Colon (tissue), 2 donors: Measurements from ENCODE around the gene ZFR2.
"Not testable (repeated sequence)": the region's sequence is repeated elsewhere in the genome, so short reads cannot be mapped to it uniquely, and the experiment has no call there.

ENCODE experiments used
- FAIRE-seq: peaks from 2 replicates; lab custom pipeline; 2012; peaks lifted over from hg19 to GRCh38; lab: Jason Lieb, UNC
- donor health status: control.
- donor health status: control.

The ZFR2 gene

DNA sequence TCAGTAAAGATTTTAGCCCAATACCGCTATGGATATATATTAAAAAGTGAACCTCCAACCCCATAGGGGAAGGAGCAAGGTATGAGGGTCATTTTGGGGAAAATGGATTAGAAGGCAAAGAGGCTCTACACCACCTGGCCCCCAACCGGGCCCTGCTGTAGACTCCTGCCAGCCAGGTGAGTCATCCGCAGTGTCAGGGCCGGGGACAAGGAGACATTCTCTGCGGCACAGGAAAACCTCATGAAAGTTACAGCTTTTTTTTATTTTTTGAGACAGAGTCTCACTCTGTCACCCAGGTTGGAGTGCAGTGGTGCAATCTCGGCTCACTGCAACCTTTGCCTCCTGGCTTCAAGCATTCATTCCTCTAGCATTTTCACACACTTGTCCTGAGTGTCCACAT is 32.0 kb downstream of the ZFR2 start:
- no peak for FAIRE-seq

- no peak for FAIRE-seq
These were observed 33.8 kb downstream of the ZFR2 start for GRCh38 chr19:3835055-3835435.

- FAIRE-seq = no peak
These were observed 34.3 kb downstream of the ZFR2 start for GRCh38 chr19:3834349-3835054.

DNA sequence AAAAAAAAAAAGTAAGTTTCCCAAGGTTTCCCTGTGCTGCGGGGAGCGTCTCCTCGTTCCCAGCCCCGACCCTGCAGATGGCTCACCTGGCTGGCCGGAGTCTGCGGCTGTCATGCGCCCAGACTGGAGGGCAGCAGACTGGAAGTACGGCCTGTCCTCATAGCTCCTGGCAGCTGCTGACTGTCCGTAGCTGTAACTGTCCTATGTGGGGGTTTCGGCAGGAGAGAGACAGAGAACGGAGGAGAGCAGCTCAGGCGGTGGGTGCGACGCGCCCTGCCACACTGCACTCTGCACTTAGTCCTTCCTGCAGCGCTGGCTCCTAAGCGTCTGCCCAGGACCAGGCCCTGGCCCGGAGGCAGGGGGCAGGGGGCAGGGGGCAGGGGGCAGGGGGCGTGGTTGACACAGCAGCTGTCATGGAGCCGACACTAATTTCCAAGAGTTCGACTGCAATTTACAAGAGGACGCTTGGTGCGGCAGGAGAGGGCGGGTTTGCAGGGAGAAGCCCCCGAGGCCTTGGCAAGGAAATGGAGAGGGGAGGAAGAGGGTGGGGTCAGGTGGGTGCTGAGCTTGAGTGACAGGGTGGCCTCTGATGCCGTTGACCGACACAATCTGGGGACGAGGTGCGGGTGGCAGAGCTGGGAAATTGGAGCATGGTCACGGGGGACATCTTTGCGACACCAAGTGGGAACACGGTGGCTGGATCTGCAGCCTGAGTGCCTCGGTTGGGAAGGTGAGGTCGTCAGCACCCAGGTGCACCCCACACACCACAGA is 35.1 kb downstream of the ZFR2 start:
- FAIRE-seq = no peak

DNA sequence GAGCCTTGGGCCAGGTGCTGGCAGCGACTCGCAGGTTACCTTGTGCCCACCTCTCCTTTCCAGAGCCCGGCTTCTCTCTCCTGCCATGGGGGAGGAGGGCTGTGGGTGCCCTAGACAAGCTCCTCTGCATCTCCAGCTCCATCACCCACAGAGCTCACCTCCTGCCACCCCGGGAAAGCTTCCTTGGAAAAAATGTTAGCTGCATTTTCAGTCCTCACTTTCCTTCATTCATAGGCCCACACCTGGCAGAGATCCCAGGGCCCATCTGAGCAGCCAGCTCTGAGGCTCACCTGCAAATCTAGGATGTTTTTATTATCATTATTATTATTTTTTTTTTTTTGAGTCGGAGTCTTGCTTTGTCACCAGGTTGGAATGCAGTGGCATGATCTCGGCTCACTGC is 36.8 kb downstream of the ZFR2 start:
- FAIRE-seq = no peak

DNA sequence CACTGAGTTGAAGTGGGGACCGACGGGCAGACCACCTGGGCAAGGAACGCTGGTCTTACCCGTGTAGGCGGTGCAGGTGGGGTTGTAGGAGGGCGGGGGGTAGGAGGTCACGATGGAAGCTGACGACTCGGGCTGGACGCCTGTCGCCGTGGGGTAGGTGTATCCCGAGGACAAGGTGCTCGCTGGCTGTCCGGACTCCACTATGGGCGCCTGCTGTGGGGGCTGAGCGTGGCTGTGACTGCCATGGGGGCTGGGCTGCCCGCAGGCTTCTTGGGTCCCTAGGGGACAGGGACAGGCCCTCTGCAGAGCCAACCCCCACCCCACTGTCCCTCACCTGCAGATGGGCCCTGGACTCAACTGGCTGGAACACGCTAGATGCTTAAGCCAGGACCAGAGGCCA is 37.2 kb downstream of the ZFR2 start:
- no peak for FAIRE-seq

DNA sequence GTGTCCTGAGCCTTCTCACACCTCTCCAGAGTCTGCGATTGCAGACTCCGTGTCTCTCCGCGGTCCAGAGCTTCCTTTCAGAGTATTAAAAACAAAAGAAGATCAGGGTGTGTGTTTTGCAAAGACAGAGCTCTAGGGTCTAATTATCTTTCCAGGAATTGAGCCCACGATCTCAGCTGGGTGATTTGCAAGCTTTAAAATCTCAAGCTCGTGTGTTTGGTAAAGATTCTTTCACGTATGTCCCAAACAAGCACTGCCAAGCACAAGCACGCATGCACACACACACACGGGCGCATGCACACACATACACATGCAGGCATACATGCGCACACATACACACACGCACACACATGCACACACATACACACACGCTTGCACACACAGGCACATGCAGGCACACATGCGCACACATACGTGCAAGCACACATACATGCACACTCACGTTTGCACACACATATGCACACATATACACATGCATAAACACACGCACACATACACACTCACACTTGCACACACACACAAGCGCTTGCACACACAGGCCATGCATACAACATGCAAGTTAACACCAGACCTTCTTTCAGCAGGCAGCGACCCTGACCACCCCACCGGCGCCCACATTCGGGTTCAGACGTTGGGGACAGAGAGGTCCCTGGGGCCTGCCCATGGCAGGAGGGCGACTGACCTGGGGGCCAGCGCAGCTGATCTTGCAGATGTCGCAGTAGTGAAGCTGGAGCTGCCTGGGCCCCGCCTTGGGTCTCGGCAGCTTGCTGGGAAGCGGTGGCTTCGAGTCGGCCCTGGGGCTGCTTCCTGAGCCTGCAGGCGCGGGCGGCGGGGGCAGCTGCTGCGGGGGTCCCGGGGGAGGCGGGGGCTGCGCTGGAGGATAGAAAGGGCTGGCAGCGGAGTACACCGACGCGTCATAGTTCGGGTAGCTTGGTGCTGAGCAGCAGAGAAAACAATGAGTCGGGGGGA is 37.9 kb downstream of the ZFR2 start:
- no peak for FAIRE-seq

- no peak for FAIRE-seq
These were observed 41.5 kb downstream of the ZFR2 start for GRCh38 chr19:3827306-3827705.

- FAIRE-seq = no peak
These were observed 42.7 kb downstream of the ZFR2 start for GRCh38 chr19:3826163-3826562.

DNA sequence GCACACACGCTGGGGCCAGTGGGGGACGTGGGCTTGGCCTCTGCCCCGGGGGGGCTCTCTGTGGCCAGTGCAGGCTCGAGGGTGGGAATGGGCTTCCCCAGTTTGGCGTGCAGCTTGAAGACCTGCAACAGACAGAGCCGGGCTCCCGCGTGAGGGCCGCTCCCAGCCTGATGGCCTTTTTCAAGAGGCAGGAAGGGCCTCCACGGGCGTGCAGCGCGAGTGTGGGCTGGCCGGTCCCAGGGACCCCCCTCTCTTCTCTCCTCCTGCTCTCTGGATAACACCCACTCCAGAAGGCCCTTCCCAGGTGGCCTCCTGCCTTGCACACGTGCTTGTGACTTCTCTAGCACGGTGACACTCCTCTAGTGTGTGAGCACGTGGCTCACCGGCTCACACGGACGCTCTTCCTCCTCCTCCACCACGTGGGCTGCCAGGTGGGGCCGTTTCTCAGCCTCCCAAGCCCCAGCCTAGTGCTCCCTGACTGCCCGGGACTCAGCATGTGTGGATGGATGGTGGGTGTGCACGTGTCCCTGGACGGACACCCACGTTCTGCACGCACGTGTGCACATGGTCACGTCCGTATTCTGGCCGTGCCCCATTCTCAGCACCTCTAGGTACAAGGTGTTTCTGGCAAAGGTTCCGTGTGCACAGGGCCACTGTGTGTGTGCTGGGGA is 43.4 kb downstream of the ZFR2 start:
- FAIRE-seq = no peak

GRCh38 chr19:3823350-3823713 is 45.5 kb downstream of the ZFR2 start:
- FAIRE-seq = no peak

DNA sequence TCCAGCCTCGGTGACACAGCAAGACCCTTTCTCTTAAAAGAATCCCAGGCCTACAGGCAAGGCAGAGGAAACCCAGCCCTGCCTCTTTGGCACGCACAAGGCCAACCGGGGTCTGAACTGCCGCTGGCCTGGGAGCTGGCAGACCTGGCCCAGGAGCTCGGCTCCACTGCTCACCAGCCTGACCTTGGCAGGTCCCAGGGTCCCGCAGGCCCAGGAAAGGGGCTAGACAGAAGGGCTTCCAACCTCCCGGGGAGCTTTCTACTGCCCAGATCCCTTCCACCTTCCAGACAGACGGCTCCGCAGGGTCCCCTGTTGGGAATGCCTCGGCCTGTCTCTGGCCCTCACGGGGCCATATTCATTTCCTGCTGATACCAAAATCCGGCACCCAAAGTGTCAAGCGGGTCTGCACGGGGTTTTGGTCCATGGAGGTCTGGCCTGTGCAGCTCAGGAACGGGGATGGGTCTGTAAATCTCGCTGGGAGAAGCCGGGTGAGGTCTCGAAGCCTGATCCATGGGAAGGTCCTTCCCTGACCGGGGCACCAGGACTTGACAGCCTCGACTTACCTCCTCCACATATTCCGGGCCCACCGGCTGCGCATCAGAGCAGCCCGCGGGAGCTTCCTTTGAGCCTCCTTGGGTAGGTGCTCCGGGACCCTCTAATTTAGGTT is 46.0 kb downstream of the ZFR2 start:
- no peak for FAIRE-seq

GRCh38 chr19:3821857-3822364 is 46.9 kb downstream of the ZFR2 start:
- FAIRE-seq = no peak

DNA sequence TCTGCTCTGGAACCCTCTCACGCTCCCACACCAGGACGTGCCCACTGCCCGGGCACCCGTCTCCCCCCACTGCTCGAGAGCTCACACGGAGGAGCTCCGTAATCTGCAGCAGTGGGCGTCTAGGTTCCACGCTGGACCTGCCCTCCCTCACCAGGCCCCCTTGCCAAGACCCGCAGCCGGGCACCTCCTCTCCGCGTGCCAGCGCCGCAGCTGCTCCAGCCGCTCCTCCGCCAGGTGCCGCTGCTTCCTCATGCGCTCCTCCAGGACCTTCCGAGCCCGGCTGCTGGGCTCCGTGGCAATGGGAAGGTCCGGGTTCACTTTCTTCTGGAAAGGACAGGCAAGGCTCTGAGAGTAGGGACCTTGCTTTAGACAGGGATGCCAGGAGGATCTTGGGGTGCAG is 47.7 kb downstream of the ZFR2 start:
- FAIRE-seq = no peak

- FAIRE-seq = no peak
These were observed 48.8 kb downstream of the ZFR2 start for GRCh38 chr19:3819989-3820388.

GRCh38 chr19:3818918-3819317 is 49.9 kb downstream of the ZFR2 start:
- no peak for FAIRE-seq

- no peak for FAIRE-seq
These were observed 50.4 kb downstream of the ZFR2 start for GRCh38 chr19:3818466-3818865.

GRCh38 chr19:3817761-3818160 is 51.1 kb downstream of the ZFR2 start:
- no peak for FAIRE-seq

DNA sequence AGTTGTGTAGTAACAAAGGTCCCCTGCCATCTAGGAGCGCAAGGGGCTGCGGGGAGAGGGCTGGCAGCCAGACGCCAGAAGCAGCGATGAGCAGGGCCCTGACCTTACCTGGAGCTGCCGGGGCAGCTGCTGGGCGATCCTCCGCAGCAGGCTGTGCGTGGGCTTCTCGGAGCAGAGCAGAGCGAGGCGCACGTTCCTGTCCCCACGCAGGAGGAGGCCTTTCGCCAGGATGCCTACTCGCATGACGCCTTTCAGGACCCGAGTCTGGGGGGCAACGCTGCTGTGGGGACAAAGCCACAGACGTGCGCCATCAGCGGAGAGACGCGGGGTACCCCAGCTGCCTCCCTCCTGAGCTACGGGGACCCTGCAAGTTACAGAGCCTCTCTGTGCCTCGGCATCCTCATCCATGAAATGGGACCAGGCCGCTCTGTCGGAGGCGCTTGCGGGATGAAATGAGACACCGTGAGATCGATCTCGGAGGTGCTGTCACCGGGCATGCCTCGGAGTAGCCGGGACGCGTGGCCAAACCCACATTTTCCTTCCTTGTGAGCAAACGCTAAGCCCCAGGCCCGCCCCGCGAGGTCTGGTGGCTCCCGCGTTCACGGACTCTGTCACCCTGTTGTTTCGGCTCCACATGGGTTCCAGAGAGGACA is 52.1 kb downstream of the ZFR2 start:
- no peak for FAIRE-seq

GRCh38 chr19:3816148-3816547 is 52.7 kb downstream of the ZFR2 start:
- not testable (repeated sequence) for FAIRE-seq

DNA sequence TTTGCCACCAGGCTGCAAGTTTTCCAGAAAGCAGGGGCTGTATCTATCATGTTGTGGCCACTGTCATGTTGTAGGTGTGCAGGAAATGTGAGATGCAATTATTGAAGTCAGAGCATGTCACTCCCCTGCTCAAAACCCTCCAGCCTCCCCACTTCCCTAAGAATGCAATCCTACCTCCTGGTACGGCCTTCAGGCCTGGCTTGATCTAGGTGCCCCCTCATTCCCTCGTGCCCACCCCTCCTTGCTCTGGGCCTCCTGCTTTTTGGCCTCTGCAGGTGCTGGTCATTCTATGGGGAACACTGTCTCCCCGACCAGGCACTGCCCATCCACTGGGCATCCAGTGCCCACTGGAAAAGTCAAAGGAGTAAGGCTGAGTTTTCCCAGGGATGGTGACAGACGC is 54.2 kb downstream of the ZFR2 start:
- FAIRE-seq = no peak
